NCI-H128 (cell line): ENCODE data around the gene CUL3.
"Not testable (repeated sequence)": the region's sequence is repeated elsewhere in the genome, so short reads cannot be mapped to it uniquely, and the experiment has no call there.

Experiments used
- DNase-seq: peaks from one replicate; lab custom pipeline; 2025; ENCODE audit not compliant: unreplicated experiment; lab: John Stamatoyannopoulos, UW

CUL3 gene

DNA sequence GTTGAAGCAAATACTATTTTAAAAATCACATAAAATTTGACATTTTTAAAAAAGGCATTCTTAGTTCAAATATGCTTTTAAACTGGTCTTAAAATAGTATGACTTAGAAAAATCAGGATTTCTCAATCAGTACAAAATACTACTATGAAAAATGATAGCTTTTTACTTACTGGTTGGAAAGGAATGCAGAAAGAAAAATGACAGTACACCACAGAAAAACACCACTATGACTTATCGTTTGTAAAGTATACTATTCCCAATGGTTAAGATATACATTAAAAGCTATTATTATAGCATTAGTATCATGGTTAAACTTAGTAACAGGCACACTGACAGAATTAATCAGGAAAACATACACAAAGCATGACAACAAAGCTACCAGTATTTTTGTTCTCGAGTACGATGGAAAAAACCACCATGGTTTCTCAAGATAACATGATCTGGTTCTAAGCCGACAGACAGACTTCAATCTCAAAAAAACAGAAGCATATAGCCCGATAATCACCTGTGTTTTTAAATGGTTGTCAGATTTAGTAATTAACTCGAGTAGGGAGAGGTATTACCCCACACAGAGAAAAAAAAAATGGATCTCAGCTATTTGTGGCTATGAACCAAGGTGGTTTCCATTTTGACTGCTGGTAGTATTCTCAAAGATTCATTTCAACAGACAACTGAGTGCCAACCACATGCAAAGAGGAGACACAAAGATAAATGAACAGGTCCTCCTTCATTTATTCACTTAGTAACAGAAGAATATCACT lies 39.1 kb downstream of the CUL3 start:
- DNase-seq, result no peak

DNA sequence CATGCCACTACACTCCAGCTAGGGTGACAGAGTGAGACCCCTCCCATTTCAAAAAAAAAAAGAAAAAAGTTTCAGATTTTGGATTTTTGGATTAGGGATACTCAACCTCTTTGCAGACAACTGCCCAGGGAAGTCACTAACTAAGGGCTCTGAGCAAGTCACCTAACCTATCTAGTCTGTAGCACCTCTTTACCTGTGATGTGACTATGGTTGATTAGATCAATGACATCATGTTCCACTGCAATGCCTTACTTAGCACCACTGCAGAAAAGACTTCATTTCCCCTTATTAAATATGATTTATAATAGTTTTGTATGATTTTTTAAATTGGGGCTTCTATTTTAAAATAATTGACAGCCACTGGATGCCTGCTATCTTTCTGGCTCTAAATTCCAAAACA lies 41.2 kb downstream of the CUL3 start:
- DNase-seq, result no peak

DNA sequence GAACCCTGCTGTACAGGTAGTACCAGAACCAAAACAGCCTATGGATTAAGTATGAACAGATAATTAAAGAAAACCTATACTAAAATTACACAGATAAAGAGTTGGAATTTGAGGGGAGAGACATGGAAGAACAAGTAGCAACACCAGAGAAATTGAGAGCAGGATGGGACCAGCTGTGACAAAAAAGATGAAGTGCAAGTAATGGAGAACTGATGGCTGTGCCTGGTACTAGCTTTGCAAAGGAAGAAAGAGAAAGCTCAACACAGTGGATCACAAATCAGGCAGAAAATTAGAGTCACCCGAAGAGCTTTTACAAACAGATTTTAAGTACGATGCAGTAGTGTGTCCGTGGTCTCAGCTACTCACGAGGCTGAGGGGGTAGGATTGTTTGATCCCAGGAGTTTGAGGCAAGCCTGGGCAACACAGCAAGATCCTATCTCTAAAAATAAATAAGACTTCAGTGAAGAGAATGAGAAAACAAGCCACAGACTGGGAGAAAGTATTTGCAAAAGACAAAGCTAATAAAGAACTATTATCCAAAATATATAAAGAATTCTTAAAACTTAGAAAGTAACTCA lies 46.5 kb downstream of the CUL3 start:
- DNase-seq, result no peak

DNA sequence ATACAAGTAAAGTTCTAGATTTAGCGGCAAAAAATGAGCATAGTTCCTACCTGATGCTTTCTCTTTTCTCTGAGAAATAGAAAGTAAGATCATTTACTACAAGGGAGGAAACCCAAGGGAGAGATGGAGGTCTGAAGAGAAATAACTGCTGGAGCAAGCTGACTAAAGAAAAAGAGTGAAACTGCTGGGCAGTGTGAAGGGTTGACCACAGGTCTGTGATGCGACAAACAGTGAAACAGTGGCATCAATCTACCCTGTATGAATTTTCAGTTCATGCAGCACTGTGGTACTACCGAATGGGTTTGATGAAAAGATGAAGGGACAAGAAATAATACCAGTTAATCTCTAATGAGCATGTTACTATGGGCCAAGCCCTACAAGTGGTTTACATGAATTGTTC lies 52.2 kb downstream of the CUL3 start:
- no peak for DNase-seq

DNA sequence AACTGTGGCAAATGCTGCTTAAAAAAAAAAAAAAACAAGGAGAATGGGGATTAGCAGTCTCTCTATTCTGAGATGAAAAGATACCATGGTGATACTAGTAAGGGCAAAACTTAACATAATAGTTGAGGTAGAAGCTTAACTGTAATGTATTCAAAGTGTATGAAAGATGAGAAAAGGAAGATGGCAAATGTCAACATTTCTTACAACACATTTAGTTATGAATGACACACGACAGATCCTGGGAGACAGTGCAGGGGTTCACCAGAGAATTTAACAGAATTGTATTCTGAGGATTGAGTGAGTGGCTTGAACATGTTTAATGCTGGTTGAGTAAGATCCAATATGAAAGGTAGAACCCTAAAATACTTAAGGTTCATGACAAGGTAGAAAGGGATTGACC lies 52.7 kb downstream of the CUL3 start:
- no peak for DNase-seq

DNA sequence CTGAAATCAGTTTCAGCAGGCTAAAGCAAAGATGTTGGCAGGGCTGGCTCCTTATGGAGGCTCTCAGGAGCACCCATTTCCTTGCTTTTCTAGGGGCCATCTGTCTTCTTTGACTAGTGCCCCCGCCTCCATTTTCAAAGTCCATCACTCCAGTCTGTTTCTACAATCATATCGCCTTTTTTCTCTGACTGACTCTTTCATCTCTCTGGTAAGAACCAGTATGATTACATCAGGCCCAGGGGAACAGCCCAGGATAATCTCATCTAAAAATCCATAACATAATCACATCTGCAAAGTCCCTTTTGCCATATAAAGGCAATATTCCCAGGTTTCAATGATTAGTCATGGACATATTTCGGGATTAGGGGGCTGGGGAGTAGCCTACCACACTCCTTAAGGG lies 57.0 kb downstream of the CUL3 start:
- DNase-seq, result no peak

DNA sequence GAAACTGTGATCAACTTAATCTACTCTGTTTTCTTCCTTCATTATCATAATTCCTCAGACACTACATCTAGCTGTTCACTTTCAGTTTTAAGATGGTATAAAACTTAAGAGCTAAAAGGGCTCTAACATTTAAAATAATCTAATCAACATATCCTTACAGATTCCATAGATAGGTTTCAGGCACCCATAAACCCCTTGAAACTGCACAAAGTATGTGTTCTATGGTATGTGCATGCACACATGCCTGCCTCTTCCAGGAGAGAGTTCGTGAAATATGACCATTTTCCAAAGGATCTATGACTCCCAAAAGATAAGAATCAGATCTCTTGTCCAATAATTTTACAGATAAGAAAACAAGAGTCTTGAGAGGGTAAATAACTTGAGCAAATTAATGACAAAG lies 59.4 kb downstream of the CUL3 start:
- DNase-seq, result no peak

DNA sequence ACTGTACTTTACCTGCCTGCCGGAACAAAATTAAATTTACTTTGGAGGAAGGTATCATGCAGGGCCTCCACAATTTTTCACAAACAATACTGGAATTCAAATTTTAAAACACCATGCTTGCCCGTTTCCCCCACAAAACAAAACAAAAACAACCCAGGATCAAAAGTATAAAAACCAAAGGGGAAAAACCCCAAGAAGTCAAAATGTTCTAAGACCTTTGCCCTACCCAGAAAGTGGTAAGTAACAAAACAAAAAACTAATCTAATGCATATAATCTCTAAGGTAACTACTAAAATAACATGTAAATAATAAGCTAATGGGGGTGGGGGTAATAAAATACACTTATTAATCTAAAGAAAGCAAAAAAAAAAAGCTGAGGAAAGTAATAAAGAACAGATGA lies 60.5 kb downstream of the CUL3 start:
- no peak for DNase-seq

DNA sequence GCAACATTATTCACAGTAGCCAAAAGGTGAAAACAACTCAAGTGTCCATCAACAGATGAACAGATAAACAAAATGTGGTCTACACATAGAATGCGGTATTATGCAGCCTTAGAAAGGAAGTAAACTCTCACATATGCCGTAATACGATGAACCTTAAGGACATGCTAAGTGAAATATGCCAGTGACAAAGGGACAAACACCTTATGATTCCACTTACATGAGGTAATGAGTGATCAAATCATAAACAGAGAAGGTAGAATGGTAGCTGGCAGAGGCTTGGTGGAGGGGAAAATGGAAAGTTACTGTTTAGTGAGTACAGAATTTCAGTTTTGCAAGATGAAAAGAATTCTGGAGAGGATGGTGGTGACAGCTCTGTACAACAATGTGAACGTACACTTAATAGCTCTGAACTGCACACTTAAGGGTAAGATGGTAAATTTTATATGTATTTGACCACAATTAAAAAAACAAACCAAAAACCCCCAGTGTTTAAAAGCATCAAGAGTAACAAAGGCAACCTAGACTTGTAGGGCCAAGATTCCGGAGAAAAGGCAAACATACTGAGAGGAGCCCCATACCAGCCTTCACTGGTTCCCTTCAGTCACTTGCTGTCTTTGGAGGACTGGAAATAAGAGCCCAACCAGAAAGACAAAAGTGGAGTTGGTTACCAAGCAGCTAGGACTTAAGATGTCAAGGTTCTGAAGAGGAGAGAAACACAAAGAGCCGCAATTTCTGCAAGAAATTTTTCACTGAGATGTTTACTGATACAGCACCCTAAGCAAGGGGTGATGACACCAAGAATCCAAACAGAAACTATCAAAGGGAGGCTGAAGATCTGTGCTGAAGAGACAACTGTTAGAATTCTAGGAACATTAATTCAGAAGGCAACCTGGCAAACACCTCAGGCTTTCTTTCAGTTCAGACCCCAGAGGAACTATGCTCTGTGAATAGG lies 61.3 kb downstream of the CUL3 start:
- DNase-seq, result no peak

DNA sequence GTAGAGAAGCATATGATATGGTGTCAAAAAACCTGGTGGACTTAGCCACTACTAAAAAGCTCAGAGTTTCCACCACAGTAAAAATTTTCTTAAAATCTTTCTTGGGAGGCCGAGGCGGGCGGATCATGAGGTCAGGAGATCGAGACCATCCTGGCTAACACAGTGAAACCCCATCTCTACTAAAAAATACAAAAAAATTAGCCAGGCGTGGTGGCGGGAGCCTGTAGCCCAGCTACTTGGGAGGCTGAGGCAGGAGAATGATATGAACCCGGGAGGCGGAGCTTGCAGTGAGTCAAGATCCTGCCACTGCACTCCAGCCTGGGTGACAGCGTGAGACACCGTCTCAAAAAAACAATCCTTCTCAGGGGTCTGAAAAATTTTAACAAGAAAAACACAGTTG lies 62.7 kb downstream of the CUL3 start:
- not testable (repeated sequence) for DNase-seq

DNA sequence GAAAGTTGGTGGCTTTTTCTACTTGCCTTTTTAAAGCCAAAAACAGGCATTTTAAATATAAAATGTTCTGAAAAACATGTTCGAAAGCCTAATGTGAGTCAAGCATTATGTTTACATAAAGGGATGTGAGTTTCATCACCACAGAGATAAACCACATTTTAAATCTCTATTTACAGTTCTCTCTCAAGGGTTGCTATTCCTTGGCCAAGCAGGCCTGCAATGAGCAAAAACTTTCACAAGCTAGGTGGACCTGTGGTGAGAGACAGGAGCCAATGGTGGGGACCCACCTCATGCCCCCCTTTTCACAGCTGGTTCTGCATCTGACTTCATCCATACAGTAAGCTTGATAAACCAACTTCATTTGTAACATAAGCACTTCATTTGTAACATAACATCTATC lies 65.1 kb downstream of the CUL3 start:
- DNase-seq, result no peak

DNA sequence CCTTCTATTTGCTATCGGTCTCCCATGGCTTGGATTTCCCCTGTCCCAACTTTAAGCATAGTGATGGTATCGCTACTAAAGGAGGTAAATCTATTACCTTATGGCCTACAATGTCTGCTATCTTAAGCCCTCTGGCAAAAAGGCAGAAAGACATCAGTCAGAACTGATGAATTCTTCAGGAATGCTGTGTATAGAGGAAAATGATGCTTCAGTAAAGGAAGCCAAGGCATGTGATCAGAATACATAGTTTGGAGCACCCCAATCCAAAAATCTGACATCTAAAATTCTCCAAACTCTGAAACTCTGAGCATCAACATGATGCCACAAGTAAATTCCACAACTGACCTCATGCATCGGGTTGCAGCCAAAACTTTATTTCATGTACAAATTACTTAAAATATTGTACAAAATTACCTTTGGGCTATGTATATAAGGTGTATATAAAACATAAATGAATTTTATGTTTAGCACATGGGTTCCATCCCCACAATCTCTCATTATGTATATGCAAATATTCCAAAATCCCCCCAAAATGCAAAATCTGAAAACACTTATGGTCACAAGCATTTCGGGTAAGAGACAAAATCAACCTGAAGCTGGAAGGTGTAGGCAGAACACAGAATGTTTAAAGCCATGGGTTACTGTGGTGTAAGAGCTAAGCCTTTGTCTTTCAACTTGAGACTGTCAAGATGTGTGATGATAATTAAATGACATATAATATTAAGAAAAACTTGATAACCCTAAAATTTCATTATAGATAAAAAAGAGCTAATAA lies 66.2 kb downstream of the CUL3 start:
- DNase-seq, result no peak

DNA sequence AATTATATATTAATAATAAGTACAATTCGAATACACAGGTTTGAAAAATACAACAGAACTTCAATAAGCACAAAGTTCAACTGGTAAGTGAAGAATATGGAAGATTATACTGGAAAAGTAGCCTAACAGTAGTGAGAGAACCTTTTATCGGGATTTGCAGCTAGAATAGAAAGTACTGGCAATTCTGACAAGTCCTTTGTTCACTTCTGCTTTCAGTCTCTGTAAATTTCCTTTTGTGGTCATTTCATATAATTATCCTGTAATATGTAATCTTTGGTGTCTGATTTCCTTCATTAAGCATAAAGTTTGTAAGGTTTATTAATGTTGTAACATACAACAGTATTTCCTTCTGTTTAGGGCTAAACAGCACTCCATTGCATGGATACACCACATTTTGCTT lies 67.2 kb downstream of the CUL3 start:
- no peak for DNase-seq

DNA sequence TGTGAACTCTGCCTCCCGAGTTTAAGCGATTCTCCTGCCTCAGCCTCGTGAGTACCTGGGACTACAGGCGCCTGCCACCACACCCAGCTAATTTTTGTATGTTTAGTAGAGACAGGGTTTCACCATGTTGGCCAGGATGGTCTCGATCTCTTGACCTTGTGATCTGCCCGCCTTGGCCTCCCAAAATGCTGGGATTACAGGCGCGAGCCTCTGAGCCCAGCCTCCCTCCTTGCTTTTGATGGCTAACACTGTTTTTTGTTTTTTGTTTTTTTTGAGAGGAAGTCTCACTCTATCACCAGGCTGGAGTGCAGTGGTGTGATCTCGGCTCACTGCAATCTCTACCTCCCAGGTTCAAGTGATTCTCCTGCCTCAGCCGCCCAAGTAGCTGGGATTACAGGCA lies 68.8 kb downstream of the CUL3 start:
- DNase-seq, result not testable (repeated sequence)

DNA sequence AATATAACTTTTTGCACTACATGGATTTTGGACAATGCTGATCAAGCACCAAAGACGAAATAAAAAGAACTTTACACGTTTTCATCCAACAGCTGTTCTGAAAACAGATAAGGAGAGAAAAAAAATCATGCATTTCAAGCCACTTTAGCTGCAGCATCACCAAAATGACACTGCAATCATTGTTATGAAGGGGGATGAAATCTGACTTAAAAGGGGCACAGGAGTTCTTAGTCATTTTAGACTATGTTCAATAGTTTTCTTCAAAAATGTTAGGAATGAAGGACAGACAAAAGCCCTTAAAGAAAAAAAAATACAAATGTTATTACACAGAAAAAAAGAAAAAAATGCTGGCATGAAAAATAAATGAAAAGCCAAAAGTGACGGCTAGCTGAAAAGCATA lies 71.2 kb downstream of the CUL3 start:
- no peak for DNase-seq

DNA sequence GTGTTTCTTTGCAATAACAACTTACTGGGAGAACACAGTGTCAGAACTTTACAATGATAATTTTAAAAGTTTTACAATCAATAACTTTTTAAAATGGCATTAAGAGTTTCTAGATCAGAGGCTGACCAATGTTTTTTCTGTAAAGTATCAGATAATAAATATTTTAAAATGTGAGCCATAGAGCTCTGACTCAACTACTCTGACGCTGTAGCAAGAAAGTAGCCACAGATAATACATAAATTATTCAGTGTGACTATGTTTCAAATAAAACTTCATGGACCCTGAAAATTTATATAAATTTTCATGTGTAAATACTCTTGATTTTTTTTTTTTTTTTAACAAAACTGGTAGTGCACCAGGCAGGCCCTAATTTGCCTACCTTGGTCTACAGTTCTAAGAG lies 77.4 kb downstream of the CUL3 start:
- no peak for DNase-seq

DNA sequence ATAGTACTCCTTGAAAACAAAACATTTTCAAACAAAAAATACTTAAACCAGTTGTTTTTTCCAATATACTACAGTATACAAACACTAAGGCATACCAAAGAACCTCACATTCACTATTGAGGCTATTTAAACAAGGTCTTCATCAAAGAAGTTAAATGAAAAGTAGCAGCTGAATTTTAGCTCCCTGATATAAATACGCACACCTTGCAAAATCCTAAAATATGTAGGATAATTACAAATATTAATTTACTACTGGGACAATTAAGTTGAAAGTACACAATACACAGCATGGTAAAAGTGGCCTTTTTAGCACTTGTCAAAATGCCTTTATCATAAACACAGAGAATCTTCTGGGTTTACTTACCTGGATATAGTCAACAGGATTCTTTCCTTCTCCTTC lies 78.7 kb downstream of the CUL3 start:
- no peak for DNase-seq

DNA sequence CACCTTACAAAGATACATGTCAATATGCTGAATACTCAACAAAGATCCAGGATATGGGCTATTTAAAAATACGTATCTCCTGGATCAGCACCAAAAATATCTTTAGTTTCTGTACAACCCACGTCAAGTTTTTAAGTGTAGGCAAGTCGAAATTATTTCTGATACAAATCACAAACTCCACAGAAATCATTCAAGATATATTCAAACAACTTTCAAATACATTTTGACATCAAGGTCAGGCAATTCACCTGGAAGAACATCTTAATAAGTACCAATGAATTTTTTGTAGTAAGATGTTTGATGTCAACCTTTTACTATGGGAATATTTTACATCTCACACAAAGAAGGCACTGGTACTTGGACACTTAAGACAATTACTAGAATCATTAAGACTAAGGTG lies 86.2 kb downstream of the CUL3 start:
- no peak for DNase-seq

DNA sequence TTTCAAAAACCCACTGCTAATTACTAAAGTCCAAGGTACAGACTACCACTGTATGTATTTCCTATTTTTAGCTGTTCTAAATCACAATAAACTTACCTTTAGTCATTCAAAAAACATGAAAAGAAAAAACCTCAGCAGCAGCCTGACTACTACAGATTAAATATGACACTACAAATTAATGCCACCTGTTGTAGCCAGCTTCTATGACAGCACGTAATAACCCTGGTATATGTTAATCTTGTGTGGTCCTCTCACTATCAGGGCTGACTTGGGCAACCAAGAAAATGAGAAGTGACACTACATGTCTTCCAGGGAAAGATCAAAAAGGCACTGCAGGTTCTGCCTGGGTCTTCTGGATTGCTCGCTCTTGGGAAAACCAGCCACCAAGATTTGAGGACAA lies 92.6 kb downstream of the CUL3 start:
- no peak for DNase-seq

DNA sequence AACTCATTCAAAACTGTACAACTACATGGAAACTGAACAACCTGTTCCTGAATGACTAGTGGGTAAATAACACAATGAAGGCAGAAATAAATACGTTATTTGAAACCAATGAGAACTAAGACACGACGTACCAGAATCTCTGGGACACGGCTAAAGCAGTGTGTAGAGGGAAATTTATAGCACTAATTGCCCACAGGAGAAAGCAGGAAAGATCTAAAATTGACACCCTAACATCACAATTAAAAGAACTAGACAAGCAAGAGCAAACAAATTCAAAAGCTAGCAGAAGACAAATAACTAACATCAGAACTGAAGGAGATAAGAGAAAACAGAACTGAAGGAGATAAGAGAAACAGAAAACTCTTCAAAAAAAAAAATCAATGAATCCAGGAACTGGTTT lies 97.2 kb downstream of the CUL3 start:
- DNase-seq, result not testable (repeated sequence)
